Spleen (tissue), 7 donors: ENCODE results near the gene CEP97.
A peak's percentile ranks its signal among the peaks of the same experiment; 100 is the strongest.

Experiments used
- POLR2A ChIP-seq, 3 donors: fragments of 450-650 bp; IDR thresholded peaks; one replicate each; pipeline ENCODE4 v1.5.1; 2017; ENCODE audit warnings: antibody characterized with exemption in 3 of 3, mild to moderate bottlenecking in 1 of 3
- TF ChIP-seq, protein P1 (sequence below), 11 experiments: fragments of 200-600 bp in 7 of 11; fragments of 450-650 bp in 4 of 11; sonication (generic) in 4 of 11; IDR thresholded peaks in 8 of 11; conservative IDR thresholded peaks in 3 of 11; 1 replicate in 7 of 11; 2 replicates in 4 of 11; pipeline versions ENCODE4 v1.4.0 to v1.8.0; 2016 to 2021; ENCODE audit warnings: antibody characterized with exemption in 11 of 11, inconsistent platforms in 4 of 11, mild to moderate bottlenecking in 1 of 11
- donor health status: DM: no; HTN: no; CAD: no; lungs with moderate emphysema.
- donor health status: DM: no; HTN: no; CAD: no.
- donor health status: DM: no; HTN: no; CAD: no.

DNA sequence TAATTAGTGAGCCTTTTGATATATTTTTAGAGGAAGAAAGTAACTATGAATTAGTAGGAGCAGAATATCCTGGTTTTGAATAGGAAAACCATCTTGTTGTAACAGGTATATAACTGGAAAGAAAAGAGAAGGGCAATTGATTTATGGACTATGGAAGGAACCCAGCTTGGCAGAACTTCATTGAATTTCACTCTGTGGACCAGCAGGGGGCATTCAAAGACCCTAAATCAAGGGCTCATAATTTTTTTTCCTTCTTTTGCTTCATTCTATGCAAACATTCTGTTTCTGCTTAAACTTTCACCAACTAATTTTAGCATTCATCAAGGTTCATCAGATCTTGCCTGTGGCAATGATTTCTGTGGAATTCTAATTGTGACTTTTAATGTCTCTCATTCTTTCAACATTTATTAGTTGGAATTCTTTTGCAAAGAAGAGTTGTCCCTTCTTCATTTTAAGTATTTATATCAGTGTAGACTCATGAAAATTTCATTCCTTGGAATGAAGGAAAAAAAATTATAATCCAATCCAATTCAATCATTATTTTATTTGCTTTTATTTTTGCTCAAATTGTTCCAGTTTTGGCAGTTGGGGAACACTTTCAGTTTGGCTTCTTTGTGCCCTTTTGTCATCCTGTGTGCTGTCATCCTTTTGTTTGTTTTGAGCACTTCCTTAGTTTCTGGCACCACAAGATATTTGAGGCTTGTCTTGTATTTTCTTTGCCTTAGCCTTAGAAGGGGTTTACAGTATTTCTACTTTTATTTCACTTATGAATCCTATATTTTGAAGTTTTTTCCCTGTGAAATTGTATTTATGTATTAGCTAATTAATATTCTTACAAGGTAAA is 85.0 kb downstream of the CEP97 start:
- TF ChIP-seq POLR2A (IDR thresholded peaks at IDR 0.05) = no peak
- TF ChIP-seq, protein P1, sequence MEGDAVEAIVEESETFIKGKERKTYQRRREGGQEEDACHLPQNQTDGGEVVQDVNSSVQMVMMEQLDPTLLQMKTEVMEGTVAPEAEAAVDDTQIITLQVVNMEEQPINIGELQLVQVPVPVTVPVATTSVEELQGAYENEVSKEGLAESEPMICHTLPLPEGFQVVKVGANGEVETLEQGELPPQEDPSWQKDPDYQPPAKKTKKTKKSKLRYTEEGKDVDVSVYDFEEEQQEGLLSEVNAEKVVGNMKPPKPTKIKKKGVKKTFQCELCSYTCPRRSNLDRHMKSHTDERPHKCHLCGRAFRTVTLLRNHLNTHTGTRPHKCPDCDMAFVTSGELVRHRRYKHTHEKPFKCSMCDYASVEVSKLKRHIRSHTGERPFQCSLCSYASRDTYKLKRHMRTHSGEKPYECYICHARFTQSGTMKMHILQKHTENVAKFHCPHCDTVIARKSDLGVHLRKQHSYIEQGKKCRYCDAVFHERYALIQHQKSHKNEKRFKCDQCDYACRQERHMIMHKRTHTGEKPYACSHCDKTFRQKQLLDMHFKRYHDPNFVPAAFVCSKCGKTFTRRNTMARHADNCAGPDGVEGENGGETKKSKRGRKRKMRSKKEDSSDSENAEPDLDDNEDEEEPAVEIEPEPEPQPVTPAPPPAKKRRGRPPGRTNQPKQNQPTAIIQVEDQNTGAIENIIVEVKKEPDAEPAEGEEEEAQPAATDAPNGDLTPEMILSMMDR (IDR thresholded peaks at IDR 0.05 in 8 of 11, conservative IDR thresholded peaks at IDR 0.05 in 3 of 11) = peak; percentile 57 to 85 (median 77)
